GM20000 (cell line): Measurements from ENCODE around the gene TMEM125.

Source experiments
- DNase-seq: peaks from one replicate; pipeline ENCODE4 v3.0.0; 2012; ENCODE audit warnings: low spot score
- CTCF ChIP-seq: IDR thresholded peaks from 2 replicates; pipeline ENCODE4 v1.5.1; 2012; ENCODE audit warnings: mild to moderate bottlenecking, control low read depth; ENCODE audit errors: extremely low read depth, missing control alignments

TMEM125 gene

GRCh38 chr1:43256675-43257570 lies 12.9 kb upstream of the TMEM125 start:
- no peak for TF ChIP-seq CTCF
- no peak for DNase-seq

- no peak for TF ChIP-seq CTCF
- DNase-seq: no peak
These were observed 11.4 kb upstream of the TMEM125 start for GRCh38 chr1:43258370-43258769.

- no peak for TF ChIP-seq CTCF
- no peak for DNase-seq
These were observed 4.4 kb upstream of the TMEM125 start for GRCh38 chr1:43265431-43265830.

GRCh38 chr1:43266881-43267280 lies 2.9 kb upstream of the TMEM125 start:
- TF ChIP-seq CTCF: no peak

GRCh38 chr1:43267291-43267805 lies 2.4 kb upstream of the TMEM125 start:
- no peak for TF ChIP-seq CTCF
- DNase-seq: no peak

More at GRCh38 chr1:43266881-43267280, 2.9 kb upstream of the TMEM125 start:
- no peak for DNase-seq

GRCh38 chr1:43267818-43268425 lies 1.9 kb upstream of the TMEM125 start:
- DNase-seq: no peak
- no peak for TF ChIP-seq CTCF
